Thymus (tissue), 11 donors: ENCODE measurements around the gene WAPL. TPM values are rescaled to one million over a fixed set of nuclear protein-coding genes. Genes with fewer than 3 reads are reported as not detected.
"Not testable (repeated sequence)": the region's sequence is repeated elsewhere in the genome, so short reads cannot be mapped to it uniquely, and the experiment has no call there.

Experiments
- DNase-seq, 9 donors: peaks; one replicate each; pipeline ENCODE4 v3.0.0-alpha.2; 2013; ENCODE audit warnings: low spot score in 9 of 9, low read depth in 6 of 9, missing footprints in 1 of 9
- H3K27ac ChIP-seq, 2 donors: one replicate each; pipeline ENCODE4 v1.5.1; 2013; ENCODE audit warnings: control low read depth in 1 of 2, low read depth in 1 of 2, low read length in 1 of 2, mild to moderate bottlenecking in 1 of 2, moderate library complexity in 1 of 2
- H3K27me3 ChIP-seq, 2 donors: one replicate each; pipeline ENCODE4 v1.5.1; 2013; ENCODE audit warnings: low read length in 1 of 2; ENCODE audit not compliant: control insufficient read depth in 2 of 2, insufficient read depth in 1 of 2
- H3K36me3 ChIP-seq, 2 donors: one replicate each; pipeline ENCODE4 v1.5.1; 2013; ENCODE audit warnings: low read length in 1 of 2, mild to moderate bottlenecking in 1 of 2, moderate library complexity in 1 of 2; ENCODE audit not compliant: control insufficient read depth in 2 of 2, insufficient read depth in 2 of 2
- H3K4me1 ChIP-seq, 2 donors: one replicate each; pipeline ENCODE4 v1.5.1; 2013; ENCODE audit warnings: low read length in 2 of 2; ENCODE audit not compliant: control insufficient read depth in 2 of 2, insufficient read depth in 2 of 2
- H3K4me3 ChIP-seq, 2 donors: one replicate each; pipeline ENCODE4 v1.5.1; 2013; ENCODE audit warnings: low read length in 2 of 2, control low read depth in 1 of 2, mild to moderate bottlenecking in 1 of 2
- H3K9me3 ChIP-seq, 2 donors: one replicate each; pipeline ENCODE4 v1.5.1; 2013; ENCODE audit warnings: low read length in 1 of 2, mild to moderate bottlenecking in 1 of 2; ENCODE audit not compliant: control insufficient read depth in 2 of 2, insufficient read depth in 1 of 2
- WGBS: extraction: QIAGEN DNeasy Blood & Tissue Kit; methylation state at CpG from one replicate; pipeline ENCODE4 v1.1.7; 2013; 5-methylcytosine and 5-hydroxymethylcytosine counted together
- polyA plus RNA-seq: library from polyadenylated mRNA; stranded (reverse); fragments of 200-250 nt; gene quantifications from one replicate; pipeline ENCODE4 v1.2.3, GENCODE V29; 2013
- total RNA-seq: library from RNA; stranded (reverse); fragments of 120-200 nt; gene quantifications from one replicate; pipeline ENCODE4 v1.2.4, GENCODE V29; 2013
- donor health status: healthy.

The WAPL gene
- total and polyA plus RNA-seq, 2 donors = 39.1 to 50.9 TPM

DNA sequence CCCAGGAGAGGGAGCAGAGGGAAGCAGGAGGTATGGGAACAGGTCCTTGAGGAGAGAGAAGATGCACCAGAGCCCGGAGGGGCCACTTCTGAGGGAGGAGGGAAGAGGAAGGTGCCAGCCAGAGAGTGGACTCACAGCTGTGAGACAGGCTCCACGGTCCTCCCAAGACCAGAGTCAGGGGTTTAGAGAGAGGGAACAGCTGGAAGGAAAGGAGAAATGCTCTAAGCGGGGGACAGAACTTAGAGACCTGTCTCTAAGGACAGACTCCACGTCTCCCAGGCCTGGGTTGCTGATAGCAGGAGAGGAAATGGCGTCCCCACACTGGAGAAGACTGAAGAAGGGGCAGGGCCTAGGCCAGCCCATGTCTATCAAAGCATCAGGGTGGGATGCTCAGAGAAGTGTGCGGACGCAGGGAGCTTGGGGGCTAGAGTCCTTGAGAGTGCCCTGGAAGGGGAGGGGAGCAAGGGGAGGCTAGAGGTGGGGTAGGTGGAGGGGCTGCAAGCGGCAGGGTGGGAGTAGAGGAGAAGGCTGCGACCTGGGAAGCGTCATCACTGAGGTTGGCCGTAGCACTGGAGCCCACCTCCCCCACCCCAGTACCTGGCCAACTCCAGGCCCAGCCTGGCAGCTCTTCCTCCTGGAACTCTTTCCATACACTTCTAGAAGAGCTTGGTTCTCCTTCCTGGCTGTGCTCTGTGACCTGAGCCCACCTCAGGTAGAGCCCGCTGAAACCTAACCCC is 129.4 kb downstream of the WAPL start:
- Histone ChIP-seq H3K36me3 (no peaks in the 10 kb centered on the region), H3K4me1 (peaks cover 0 to 4% of the 10 kb centered on the region in 2 donors), H3K27ac (no peak overlapping the region), H3K9me3 (no peaks in the 10 kb centered on the region), H3K4me3 (no peak overlapping the region), H3K27me3 (peaks cover 7 to 79% of the 10 kb centered on the region in 2 donors)
- no peak for DNase-seq
- WGBS = 85% methylated on average over 12 of the region's 12 CpGs

DNA sequence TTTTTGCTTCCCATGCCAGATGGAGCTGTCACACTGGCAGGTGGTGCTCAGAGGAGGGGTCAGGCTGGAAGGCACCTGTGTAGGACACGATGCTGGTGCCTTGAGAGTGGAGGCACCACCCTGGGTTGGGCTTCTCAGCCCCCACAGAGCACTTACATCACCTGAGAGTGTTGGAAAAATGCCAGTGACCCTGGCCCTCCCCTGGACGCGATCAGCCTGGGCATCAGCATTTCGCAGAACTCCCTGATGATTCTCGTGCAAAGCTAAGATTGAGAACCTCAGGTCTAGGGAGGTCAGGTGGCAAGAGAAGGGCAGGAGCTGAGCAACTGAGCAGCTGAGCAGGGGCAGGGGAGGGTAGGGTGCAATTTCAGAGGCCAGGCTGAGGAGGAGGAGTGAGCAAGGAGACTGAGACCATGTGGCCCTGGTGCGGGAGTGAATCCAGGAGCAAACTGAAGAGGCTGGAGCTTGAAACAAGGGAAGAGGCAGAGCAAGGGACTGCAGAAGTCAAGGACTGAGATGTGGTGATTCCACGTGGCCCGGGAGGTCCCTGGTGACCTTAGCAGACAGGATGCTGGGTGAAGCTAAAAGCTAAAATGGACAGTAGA is 130.3 kb downstream of the WAPL start:
- Histone ChIP-seq H3K4me1 (peaks cover 0 to 4% of the 10 kb centered on the region in 2 donors), H3K27me3 (peaks cover 7 to 84% of the 10 kb centered on the region in 2 donors), H3K4me3 (no peak overlapping the region), H3K36me3 (no peaks in the 10 kb centered on the region), H3K9me3 (no peaks in the 10 kb centered on the region), H3K27ac (no peak overlapping the region)
- 87% methylated on average over 8 of the region's 8 CpGs for WGBS
- no peak for DNase-seq

DNA sequence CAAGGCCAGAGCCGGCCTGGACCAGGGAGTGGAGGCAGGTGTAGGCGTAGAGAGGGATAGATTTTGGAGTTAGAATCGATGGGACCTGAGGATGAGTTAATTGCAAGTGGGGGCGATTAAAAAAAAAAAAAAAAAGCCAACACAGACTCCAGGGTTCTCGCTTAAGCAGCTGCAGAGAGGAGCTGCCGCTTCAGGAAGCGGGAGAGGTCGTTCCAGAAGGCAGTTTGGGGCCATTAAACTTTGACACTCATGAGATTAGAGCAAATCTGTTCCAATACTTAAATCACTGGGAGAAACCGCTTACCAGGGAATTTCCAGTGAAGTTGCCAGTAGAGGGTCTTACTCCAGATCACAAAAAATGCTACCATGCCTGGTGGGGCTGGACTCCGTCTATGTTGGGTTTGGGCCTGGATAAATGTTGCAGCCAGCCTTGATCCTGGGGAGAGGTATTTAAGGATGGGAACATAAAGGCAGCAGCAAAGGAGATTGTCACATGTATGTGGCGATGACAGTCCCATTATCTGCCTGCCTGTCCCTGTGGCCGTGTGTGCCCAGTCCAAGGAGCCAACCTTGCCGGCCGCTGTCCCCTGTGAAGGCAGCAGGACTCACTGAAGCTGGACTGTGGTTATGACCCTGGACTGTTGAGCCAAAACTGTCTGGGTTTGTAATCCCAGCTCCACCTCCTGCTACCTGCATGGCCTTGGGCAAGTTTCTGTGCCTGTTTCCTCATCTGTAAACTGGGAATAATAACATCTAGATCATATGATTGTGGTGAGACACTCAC is 131.1 kb downstream of the WAPL start:
- Histone ChIP-seq H3K4me1 (peaks cover 0 to 4% of the 10 kb centered on the region in 2 donors), H3K4me3 (no peak overlapping the region), H3K9me3 (no peaks in the 10 kb centered on the region), H3K36me3 (no peaks in the 10 kb centered on the region), H3K27me3 (peaks cover 7 to 88% of the 10 kb centered on the region in 2 donors), H3K27ac (no peak overlapping the region)
- no peak for DNase-seq
- 92% methylated on average over 14 of the region's 14 CpGs for WGBS

DNA sequence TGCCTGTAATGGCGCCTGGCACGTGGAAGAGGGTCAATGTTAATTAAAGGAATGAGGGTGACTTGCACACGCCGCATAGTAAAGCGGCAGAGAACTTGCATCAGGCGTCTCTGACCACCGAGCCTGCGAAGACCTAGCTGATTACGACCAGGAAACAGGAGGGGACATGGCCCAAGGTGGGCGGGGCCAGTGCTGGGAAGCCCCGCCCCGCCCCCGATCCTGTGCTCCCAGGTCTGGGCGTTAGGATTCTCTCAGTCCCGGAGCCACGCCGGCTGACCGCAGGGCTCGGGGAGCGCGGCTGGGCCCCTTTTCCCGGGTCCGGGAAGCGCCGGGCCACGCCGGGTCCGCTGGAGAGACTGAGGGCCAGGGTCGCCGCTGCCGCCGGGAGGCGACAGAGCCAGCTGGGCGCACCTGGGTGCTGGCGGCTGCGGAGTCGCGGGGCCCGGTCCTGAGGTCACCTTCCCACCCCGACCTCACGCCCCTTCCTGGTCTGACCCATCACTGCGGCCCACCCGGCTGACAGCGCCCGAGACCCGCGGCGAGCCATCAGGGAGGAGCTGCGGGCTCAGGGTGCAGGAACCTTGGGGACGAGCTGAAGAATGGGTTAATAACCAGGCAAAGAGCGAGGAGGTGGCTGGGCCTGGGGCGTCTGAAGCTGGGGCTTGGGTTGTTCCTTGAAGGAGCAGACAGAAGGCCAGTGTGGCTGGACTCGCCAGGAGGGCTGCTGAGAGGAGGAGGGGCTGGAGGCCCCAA is 132.0 kb downstream of the WAPL start:
- H3K4me3 ChIP-seq = peak overlapping the region in 1 of 2 donors; percentile 33
- H3K9me3 ChIP-seq = no peaks in the 10 kb centered on the region
- no peak for DNase-seq
- H3K27me3 ChIP-seq = peaks cover 7 to 83% of the 10 kb centered on the region in 2 donors
- no peaks in the 10 kb centered on the region for H3K36me3 ChIP-seq
- H3K27ac ChIP-seq = no peak overlapping the region
- WGBS = 22% methylated on average over 53 of the region's 53 CpGs
- H3K4me1 ChIP-seq = peaks cover 0 to 4% of the 10 kb centered on the region in 2 donors

DNA sequence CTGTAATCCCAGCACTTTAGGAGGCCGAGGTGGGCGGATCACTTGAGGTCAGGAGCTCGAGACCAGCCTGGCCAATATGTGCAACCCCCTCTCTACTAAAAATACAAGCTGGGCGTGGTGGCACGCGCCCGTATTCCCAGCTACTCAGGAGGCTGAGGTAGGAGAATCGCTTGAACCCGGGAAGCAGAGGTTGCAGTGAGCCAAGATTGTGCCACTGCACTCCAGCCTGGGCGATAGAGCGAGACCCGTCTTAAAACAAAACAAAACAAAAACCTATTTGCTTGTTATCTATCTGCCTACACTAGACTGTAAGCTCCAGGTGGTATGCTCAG is 132.5 kb downstream of the WAPL start:
- H3K9me3 ChIP-seq, H3K36me3 ChIP-seq, H3K27ac ChIP-seq, H3K4me1 ChIP-seq, DNase-seq: not testable (repeated sequence)
- Histone ChIP-seq H3K27me3 (peaks cover 7 to 80% of the 10 kb centered on the region in 2 donors), H3K4me3 (peak overlapping the region in 1 of 2 donors; percentile 33)
- 39% methylated on average over 12 of the region's 12 CpGs for WGBS

GRCh38 chr10:86388119-86388704 is 133.4 kb downstream of the WAPL start:
- WGBS = 62% methylated on average over 13 of the region's 13 CpGs
- DNase-seq = no peak
- peaks cover 7 to 73% of the 10 kb centered on the region in 2 donors for H3K27me3 ChIP-seq
- H3K27ac ChIP-seq = no peak overlapping the region
- H3K36me3 ChIP-seq = no peaks in the 10 kb centered on the region
- H3K9me3 ChIP-seq = no peaks in the 10 kb centered on the region
- H3K4me1 ChIP-seq = peaks cover 0 to 4% of the 10 kb centered on the region in 2 donors
- no peak overlapping the region for H3K4me3 ChIP-seq

GRCh38 chr10:86387178-86387794 is 134.3 kb downstream of the WAPL start:
- Histone ChIP-seq H3K27ac (no peak overlapping the region), H3K4me3 (no peak overlapping the region), H3K36me3 (no peaks in the 10 kb centered on the region), H3K27me3 (peaks cover 7 to 65% of the 10 kb centered on the region in 2 donors), H3K4me1 (peaks cover 0 to 4% of the 10 kb centered on the region in 2 donors), H3K9me3 (no peaks in the 10 kb centered on the region)
- WGBS = 61% methylated on average over 7 of the region's 7 CpGs
- no peak for DNase-seq

GRCh38 chr10:86385806-86386205 is 135.8 kb downstream of the WAPL start:
- no peaks in the 10 kb centered on the region for H3K9me3 ChIP-seq
- peaks cover 7 to 51% of the 10 kb centered on the region in 2 donors for H3K27me3 ChIP-seq
- H3K27ac ChIP-seq = no peak overlapping the region
- H3K36me3 ChIP-seq = no peaks in the 10 kb centered on the region
- H3K4me3 ChIP-seq = no peak overlapping the region
- H3K4me1 ChIP-seq = peaks cover 0 to 4% of the 10 kb centered on the region in 2 donors
- 97% methylated on average over 3 of the region's 3 CpGs for WGBS
- DNase-seq = no peak
